CD4-positive, alpha-beta T cell treated with Interleukin-6 for 4 hours (primary cell): ENCODE measurements around the gene SRD5A1.

ENCODE experiments used
- DNase-seq: peaks from one replicate; pipeline ENCODE4 v3.0.0-alpha.2; 2020; ENCODE audit warnings: mixed read lengths

Gene SRD5A1, protein sequence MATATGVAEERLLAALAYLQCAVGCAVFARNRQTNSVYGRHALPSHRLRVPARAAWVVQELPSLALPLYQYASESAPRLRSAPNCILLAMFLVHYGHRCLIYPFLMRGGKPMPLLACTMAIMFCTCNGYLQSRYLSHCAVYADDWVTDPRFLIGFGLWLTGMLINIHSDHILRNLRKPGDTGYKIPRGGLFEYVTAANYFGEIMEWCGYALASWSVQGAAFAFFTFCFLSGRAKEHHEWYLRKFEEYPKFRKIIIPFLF

DNA sequence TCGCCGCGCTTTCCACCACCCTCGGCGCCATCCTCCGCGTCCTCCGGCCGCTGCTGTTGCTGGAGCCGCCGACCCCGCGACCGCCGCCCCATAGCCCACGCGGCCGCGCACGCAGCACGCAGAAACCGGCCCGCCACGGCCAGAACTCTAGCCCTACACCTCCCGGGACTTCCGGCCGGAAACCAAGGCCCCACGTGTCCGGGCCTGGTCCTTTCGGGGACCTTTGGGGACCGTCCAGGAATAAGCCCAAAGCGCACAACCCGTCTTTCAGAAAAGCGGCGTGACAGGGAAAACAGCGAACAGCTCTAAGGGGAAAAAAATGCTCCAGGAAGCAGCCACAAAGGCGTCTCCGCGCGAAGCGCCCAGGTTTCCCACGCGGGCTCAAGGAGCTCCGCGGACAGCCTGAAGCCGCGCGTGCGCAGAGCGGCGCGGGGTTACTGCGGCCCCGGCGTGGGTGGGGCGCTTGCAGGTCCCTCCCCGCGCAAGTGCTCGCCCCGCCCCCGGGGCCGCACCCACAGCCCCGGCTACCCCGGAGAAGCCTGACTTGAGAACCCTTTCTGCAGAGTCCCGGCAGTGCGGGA is at the start of gene SRD5A1, which contains the start of gene NSUN2:
Gene SRD5A1, plus strand, starts transcription at position 553 of the 581 bp plus-strand sequence. CDS start 137 bp downstream, outside the sequence.
Gene NSUN2, minus strand, starts transcription at position 157 of the 581 bp plus-strand sequence. Its CDS starts 65 bp downstream, at position 92.
- peak; percentile 94 for DNase-seq

DNA sequence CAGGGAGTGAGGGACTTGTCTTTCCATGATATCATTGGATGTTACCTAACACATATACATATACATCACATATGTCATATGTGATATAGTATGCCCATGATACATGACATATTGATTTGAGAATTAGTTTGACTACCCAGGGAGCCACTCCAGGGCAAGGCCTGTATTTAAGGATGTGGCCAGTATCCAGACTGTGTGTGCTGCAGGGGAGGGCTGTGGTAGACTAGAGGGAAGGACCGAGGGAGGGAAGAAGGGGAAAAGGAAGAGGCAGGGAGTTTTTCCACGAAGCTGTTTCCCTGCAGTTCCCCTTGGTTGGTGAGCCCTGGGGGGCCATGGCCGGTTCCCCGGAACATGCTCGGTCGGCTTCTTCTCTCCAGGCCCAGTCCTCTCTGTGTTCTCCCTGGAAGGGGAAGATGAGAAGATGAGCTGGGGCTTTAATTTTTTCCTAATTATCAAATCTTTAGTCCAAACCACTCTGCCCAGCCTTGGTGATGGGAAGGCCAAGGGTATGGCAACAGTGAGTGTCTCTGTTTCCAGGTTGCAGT is 49.1 kb upstream of the SRD5A1 start:
- DNase-seq, result no peak

DNA sequence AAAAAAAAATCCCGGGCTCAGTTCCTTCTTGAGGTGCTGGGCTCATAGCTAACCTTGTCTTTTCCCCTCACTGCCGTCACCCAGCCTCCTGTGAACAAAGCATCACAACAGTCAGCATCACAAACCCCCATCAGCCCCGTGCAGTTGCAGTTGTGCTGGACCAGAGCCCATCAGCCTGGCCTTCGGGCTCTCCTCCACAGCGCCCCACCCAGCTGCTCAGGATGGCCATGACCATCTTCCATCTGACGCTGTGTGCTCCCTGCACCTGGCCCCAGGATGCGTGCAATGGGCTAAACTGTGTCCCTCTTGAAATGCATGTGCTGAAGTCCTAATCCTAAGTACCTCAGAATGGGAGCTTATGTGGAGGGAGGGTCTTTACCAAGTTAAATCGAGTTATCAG is 48.5 kb upstream of the SRD5A1 start:
- DNase-seq, result no peak

DNA sequence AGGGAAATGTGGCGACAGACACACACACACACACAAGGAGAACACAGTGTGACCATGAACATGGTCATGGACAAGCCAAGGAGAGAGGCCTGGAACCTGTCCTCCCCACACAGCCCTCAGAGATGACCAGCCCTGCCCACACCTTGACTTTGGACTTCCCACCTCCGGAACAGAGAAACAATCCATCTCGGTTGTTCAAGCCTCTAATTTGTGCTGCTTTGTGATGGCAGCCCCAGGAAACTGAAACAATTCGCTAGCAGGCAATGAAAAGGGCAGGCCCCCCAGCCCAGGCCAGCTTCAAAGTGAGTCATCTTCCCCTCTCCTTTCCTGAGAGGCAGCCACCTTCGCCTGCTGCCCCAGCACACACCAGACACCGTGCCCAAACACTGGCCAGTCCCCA is 48.1 kb upstream of the SRD5A1 start:
- DNase-seq, result no peak

DNA sequence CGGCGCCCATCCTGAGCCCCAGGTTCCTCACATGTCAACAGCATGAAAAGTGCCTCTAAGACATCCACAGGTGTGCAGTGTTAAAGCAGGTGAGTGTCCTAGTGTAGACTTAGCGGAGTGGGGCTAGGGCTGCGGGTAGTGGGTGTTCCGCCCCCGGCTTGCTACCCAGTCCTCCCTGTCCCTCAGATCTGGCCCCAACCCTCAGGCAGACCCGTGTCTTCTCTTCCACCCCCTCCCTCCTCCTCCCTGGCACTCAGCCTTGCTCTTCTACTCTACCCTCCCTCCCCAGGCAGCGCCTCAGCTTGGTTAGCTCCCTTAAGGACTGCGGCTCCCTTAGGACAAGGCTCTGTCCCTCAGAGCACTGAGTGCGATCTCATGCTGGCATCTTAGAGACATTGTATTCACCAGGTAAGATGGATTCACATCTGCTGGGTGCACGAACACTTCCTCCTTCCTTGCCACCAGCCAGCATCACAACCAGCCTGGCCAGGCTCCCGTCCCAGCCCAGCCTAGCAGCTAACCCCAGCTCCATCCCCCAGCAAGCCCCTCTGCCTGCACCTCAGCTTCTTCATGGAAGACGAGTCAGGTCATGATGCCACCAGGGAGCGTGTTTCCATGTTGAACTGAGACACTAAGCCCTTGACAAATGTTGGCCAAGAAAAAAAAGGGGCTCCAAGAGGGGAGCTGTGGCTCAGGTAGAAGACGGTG is 47.1 kb upstream of the SRD5A1 start:
- DNase-seq, result no peak

DNA sequence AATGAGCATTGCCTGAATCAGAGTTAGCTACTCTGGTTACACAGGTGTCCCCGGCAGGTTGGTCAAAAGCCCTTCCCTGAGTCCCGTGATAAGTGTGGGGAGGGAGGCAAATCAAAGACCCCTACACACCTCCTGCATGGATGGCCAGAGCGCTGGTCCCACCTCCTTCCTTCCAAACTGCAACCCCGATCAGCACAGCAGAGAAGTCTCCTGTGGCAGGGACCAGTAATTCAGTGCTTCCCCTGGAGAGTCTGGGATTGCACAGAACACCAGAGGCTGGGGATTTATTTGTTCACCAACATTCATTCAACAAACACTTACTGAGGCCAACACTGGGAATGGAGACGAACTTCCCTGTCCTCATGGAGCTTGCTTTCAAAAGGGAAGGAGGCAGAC is 46.6 kb upstream of the SRD5A1 start:
- no peak for DNase-seq

DNA sequence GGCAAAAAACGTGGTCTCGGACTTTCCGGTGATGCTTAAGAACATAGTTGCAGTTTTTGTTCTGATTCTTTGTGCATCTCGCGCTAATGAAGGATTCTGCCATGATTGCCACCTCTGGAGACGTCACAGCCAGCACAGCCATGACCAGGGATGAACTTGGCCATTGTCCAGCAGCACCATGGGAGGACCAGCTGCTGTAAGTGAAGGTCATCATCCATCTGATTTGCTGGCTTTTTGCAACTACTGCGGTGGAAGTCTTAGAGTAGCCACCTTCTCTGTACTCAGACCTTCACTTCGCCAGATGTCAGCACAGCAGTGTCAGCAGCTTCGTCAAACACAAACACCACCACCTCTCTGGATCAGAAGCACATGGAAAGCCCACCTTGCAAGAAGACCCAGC is 46.1 kb upstream of the SRD5A1 start:
- DNase-seq, result no peak

DNA sequence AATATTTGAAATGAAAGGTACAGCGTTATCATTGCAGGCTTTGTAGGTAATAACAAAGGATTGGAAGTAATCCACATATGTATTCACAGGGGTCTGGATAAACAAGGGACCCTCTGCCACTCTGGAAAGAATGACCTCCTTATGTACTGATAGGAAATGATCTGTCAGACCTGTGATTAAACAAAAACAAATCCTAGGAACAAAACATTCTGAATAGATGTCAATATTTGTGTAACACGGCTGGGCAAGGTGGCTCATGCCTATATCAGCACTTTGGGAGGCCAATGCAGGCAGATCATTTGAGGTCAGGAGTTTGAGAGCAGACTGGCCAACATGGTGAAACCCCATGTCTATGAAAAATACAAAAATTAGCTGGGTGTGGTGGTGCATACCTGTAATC is 42.7 kb upstream of the SRD5A1 start:
- DNase-seq, result no peak

DNA sequence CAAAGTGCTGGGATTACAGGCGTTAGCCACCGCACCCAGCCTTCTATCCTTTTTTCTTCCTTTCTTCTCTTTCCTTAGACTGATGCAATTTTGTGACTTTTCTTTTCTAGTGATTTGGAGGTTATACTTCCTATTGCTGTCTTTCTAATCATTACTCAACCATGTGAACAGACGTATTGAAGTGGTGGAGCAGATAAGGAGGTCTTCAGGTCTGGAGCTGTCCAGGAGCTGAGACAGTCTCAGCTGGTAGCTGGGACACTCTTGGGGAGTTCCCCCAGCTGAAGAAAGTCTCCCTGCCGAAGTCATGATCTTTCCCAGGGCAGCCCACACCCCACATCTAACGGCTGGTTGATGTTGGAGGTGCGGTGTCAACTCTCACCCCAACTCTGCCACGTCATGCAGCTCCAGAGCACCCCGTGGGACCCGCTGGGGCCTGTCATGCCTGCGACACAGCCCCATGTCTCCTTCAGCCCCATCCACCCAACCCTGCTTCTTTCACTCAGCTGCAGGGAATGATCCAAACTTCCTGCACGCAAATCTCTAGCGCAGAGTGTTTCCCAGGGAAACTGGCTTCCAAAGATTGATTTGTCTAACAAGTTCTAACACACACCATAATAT is 41.5 kb upstream of the SRD5A1 start:
- DNase-seq, result no peak

DNA sequence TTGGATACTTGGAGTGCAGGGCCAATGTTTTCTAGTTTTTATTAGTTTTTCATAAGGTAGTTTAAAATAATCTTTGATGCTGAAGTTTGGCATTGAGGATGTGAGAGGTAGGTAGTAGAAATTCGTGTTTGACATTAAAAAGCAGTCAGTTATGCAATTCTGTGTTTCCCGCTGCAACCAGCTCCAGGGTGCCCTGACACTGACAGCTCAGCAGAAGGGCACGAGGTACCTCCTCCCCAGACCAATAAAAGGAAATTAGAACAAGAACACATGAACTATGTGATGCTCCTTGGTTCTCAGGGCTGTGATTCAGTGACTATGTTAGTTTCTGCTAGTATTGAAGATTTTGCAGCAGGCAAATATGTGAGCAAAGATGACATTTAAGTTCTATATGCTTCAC is 40.6 kb upstream of the SRD5A1 start:
- DNase-seq, result no peak

DNA sequence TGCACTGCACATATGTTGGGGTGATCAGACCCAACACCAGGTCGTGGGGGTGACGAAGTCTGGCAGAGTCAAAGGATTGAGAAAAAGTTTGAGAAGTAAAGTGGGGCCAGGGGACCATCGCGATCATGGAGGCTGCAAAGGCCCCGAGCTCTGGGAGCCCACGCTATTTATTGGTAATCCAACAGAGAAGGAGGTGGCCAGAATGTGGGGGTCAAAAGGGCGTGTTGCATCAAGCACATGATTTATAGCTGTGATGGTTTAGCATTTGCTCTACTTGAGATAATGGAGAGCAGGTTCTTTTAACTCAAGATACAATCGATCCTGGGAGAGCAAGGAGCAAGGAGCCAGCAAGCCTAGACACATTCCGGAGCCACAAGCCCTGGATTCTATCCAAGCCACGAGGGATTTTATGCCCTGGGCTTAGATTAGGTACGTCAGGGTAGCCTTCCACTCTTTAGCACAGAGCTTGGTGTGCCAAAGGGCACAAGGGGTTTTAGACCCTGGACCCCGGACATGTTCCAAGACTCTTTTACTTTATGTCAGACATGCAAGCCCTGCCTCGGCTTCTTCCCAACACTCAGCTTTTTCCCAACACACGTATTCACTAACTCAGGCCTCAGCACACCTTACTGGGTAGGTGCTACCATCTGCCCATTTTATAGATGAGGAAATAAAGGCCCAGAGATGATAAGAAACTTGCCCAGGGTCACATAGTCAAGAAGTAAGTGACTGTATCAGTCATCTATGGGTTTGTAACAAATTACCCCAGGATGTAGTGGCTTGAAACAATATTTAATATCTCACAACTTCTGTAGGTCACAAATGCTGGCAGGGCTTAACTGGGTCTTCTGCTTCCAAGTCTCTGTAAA is 39.9 kb upstream of the SRD5A1 start:
- DNase-seq, result no peak

DNA sequence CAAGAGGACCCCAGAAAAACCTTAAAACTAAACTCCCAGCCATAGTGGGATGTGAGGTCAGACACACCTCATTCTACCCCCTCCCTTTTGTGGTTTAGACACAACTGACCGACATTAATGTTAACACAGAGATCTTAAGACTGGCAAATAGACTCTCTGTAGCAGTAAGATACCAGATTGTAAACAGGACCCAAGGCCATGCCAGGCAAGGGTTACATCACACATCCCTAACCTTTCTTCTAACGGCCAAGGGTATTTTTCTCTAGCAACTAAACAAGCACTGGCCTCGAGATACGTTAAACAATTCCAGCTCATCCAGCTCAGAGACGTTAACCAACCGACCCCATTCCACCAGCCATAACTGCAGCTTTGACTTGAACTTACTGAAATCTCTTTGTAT is 39.2 kb upstream of the SRD5A1 start:
- no peak for DNase-seq

DNA sequence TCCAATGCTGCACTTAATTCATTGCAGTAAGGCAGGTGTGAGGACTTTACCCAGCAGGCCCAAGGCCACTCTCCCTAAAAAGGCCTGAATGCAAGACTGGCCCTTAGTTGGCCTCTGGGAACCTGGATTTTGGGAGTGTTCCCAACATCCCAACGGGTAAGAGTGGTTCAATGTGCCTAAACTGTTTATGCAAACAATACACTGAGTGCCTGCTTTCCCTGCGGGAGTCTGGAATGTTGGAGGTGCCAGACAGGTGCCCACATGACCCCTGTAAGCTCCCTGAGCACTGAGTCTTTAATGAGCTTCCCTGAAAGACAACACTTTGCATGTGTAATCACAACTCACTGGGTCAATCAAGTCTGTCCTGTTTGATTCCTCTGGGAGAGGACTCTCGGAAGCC is 37.8 kb upstream of the SRD5A1 start:
- no peak for DNase-seq

DNA sequence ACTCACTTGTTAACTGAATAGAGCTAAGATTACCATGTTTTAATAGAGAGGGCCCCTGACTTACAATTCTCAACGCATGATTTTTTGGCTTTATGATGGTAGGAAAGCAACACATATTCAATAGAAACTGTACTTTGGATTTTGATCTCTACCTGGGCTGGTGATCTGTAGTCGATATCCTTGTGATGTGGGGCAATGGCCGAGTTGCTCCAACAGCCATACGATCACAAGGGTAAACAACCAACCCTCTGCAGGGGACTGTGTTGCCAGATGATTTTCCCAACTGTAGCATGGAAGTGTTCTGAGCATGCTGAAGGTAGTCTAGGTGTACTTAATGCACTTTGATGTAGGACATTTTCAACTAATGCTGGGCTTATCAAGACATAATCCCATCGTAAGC is 36.9 kb upstream of the SRD5A1 start:
- no peak for DNase-seq

DNA sequence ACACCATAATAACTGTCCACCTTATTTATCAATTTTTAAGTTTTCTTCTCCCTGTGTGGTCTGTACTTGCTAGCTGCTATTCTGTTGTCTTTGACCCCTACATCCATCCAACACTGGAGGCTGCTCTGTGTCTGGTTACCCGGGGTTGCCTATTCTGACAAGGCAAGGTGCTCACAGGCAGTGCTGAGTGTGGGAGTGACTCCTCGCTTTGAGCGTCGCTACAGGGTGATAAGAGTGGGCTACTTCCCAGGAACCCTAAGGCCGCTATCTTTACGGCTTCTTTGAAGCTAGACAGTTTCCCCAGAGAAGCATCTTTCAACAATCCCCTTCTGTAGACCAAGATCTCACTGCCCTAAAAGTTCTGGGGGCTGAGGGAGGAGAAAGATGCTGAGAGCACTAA is 35.7 kb upstream of the SRD5A1 start:
- no peak for DNase-seq

DNA sequence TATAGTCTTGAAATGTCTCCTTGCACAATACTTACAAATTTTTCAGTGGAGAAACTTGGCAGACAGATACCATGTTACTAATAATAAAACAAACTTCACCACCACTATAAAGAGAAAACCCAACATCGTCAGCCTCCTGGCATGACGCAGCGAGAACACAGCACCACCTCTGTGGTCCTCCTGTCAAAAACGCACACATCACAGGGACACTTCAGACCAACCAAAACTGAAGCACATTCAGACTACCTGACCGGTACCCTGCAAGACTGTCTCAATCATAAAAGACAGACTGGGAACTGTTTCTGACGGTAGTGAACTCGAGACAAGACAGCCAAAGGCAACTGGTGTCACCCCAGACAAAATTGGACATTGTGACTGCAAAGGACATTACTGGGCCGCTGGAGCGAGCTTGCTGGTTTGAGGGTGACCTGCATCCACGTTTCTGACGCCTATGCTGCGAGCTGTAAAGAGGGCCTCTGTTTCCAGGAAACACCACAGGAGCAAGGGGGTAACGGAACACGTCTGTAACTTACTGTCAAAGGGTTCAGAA is 34.8 kb upstream of the SRD5A1 start:
- DNase-seq, result no peak

DNA sequence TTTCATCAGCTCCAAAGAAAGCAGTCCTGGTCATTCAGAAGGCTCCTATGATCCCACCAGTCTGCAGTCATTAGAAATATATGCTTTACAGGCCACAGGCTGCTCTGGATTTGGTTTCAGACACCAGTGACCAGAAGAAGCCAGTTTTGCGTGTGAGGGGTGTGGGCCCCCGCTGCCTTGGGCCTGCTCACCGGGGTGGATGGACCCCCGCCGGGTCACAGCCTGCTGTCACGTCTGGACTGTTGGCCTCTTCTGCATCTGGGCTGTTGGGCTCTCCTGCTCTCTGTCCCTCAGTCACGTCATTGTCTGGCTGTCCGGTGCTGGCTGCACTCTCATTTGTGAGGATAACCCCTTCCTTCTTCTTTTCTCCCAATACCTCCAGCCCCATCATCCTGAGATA is 33.5 kb upstream of the SRD5A1 start:
- DNase-seq, result no peak

DNA sequence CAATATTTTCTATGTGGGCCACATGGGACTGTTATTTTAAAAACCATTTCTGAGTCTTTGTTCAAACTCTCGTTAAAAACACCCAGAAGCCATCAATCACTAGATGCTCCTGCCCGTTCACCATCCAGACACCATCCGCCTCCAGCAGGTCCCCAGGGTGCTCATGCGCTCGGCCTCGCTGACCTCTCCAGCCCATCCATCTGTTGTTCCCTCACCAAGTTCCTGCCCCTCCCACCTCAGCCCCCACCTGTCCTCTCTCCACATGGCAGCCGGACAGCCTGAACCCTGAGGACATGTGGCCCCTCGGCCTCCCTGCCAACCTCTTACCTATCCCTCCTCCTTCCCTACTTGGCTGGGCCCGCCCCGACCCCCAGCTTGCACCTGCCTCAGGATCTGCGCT is 32.0 kb upstream of the SRD5A1 start:
- DNase-seq, result no peak

DNA sequence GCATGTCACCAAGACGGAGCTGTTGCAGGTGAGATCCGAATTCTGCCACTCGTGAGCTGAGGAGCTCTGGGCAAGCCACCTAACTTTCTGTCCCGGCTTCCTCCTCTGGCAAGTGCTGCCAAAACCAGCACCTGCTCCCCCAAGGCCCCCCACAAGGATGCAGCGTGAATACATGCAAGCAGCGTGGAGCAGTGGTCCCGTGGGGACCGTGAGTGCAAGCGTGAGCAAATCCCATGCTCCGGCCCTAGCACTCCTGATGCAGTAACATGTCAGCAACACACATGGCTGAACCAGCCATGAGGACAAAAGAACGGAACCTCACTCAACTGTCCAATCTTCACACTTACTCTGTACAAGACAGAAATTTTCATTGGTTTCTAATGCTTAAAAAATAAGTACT is 31.4 kb upstream of the SRD5A1 start:
- DNase-seq, result no peak

DNA sequence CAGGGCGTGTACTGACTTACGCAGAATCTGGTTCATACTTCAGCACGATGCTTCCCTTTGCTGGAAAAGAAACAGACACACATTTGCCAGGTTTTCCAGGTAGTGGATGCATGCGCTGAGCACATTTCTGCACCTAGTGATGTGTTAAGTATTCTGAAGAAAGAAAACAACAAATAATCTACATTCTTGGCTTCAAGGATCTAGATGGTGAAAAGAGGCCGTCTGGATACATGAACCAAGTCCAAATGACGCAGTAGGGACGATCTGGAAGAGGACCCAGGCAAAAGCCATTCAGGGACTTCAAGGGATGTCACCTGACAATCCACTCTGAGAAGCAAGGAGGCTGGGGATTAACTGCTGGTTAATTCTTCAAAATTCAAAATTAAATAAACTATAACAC is 30.8 kb upstream of the SRD5A1 start:
- DNase-seq, result no peak

DNA sequence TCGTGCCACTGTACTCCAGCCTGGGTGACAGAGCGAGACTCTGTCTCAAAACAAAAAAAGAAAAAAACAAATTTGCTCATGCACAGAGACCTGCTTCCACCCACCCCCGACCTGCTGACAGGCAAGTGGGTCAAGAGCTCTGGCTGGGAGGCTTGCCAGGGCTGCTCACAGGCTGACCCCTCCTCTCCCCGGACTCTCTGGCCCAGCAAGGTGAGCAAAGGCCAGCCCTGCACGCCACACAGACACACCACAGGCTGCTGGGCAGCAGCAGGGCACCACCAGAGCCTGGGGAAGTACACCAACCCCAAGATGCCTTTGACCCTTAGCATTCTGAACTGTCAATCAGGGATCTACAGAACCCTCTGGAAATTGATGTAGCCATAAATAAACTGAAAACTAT is 29.6 kb upstream of the SRD5A1 start:
- DNase-seq, result no peak

DNA sequence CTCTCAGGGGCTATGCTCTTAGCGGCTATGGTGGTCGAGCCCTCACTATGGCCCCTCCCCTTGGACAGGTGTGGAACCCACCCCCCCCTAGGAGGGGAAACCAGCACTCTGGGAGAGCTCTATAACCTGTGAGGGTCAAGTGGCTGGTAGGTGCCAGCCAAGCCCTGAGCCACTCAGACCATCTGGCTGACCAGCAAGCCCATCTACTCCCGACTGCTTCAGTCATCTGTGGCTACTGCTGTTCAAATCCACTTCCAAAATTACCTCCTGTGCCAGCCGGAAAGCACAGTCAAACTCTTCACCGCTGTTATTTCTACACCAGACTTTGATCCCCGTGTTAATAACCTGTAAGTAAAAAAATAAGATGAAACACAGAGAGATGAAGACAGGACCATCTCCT is 28.9 kb upstream of the SRD5A1 start:
- no peak for DNase-seq
